ENCODE measurements around the gene SSRP1.

DNA sequence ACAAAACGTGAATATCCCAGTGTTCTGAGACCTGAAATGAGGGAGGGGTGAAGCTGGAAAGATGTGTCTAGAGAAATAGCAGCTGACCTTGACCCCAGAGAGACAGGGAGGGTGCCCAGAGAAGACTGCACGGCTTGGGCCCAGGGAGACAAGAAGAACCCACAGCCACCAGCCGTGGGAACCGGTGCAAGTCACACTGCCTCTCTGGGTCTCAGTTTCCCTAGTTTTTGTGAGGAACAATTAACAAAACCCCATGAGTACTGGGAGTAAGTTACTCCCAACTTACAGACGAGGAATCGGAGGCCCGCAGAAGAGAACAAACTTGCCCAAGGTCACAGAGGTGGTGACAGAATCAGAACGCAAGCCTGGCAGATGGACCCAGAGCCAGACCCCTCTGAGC is 30.2 kb downstream of the SSRP1 start:
- TF ChIP-seq, protein P1, sequence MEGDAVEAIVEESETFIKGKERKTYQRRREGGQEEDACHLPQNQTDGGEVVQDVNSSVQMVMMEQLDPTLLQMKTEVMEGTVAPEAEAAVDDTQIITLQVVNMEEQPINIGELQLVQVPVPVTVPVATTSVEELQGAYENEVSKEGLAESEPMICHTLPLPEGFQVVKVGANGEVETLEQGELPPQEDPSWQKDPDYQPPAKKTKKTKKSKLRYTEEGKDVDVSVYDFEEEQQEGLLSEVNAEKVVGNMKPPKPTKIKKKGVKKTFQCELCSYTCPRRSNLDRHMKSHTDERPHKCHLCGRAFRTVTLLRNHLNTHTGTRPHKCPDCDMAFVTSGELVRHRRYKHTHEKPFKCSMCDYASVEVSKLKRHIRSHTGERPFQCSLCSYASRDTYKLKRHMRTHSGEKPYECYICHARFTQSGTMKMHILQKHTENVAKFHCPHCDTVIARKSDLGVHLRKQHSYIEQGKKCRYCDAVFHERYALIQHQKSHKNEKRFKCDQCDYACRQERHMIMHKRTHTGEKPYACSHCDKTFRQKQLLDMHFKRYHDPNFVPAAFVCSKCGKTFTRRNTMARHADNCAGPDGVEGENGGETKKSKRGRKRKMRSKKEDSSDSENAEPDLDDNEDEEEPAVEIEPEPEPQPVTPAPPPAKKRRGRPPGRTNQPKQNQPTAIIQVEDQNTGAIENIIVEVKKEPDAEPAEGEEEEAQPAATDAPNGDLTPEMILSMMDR (IDR thresholded peaks at IDR 0.05; ENCODE audit: low read length): no peak
- no peak for TF ChIP-seq EZH2 (optimal IDR thresholded peaks at IDR 0.05; ENCODE audit: low read depth, low read length)
- no peak for TF ChIP-seq EZH2phosphoT487 (IDR thresholded peaks at IDR 0.05; ENCODE audit: low read length)

Data from MM.1S (cell line).